GM23248 (cell line): ENCODE results near the gene GPR25. TPM values are rescaled to one million over a fixed set of nuclear protein-coding genes. Genes with fewer than 3 reads are reported as not detected.

ENCODE experiments used
- DNase-seq: peaks from one replicate; pipeline ENCODE4 v3.0.0-alpha.2; 2015
- H2AFZ ChIP-seq: fragments of 200-600 bp; sonication (generic); 2 replicates; pipeline ENCODE4 v1.6.1; 2016; ENCODE audit warnings: antibody characterized with exemption
- H3F3A ChIP-seq: fragments of 200-600 bp; sonication (generic); 2 replicates; pipeline ENCODE4 v1.6.1; 2016; ENCODE audit warnings: mild to moderate bottlenecking, antibody characterized with exemption, mixed run types; ENCODE audit not compliant: insufficient read depth
- H3K27ac ChIP-seq: fragments of 200-600 bp; sonication (generic); 2 replicates; pipeline ENCODE4 v1.5.1; 2016; ENCODE audit warnings: mild to moderate bottlenecking
- H3K27me3 ChIP-seq: fragments of 200-600 bp; sonication (generic); replicated peaks from 2 replicates; pipeline ENCODE4 v1.6.1; 2016; ENCODE audit warnings: mild to moderate bottlenecking; ENCODE audit not compliant: insufficient read depth
- H3K36me3 ChIP-seq: fragments of 200-600 bp; sonication (generic); 2 replicates; pipeline ENCODE4 v1.6.1; 2016; ENCODE audit warnings: low read depth, mild to moderate bottlenecking
- H3K4me1 ChIP-seq: fragments of 200-600 bp; sonication (generic); 2 replicates; pipeline ENCODE4 v1.6.1; 2016; ENCODE audit warnings: mild to moderate bottlenecking; ENCODE audit not compliant: insufficient read depth
- H3K4me2 ChIP-seq: fragments of 200-600 bp; sonication (generic); one replicate; pipeline ENCODE4 v1.6.1; 2016; ENCODE audit warnings: mild to moderate bottlenecking; ENCODE audit not compliant: unreplicated experiment
- H3K4me3 ChIP-seq: fragments of 200-600 bp; sonication (generic); 2 replicates; pipeline ENCODE4 v1.5.1; 2016; ENCODE audit warnings: mild to moderate bottlenecking
- H3K79me2 ChIP-seq: fragments of 200-600 bp; sonication (generic); 2 replicates; pipeline ENCODE4 v1.6.1; 2016; ENCODE audit warnings: mild to moderate bottlenecking; ENCODE audit not compliant: insufficient read depth
- H3K9ac ChIP-seq: fragments of 200-600 bp; sonication (generic); 2 replicates; pipeline ENCODE4 v1.6.1; 2016; ENCODE audit warnings: mild to moderate bottlenecking
- H3K9me2 ChIP-seq: fragments of 200-600 bp; sonication (generic); 2 replicates; pipeline ENCODE4 v1.6.1; 2016; ENCODE audit warnings: mixed run types, mild to moderate bottlenecking, moderate library complexity; ENCODE audit not compliant: insufficient read depth
- H3K9me3 ChIP-seq: fragments of 200-600 bp; sonication (generic); one replicate; pipeline ENCODE4 v1.6.1; 2017; ENCODE audit warnings: low read depth
- H4K20me1 ChIP-seq: fragments of 200-600 bp; sonication (generic); 2 replicates; pipeline ENCODE4 v1.6.0; 2016; ENCODE audit not compliant: insufficient read depth
- EZH2 ChIP-seq: fragments of 200-600 bp; sonication (generic); IDR thresholded peaks from 2 replicates; pipeline ENCODE4 v1.6.1; 2018; ENCODE audit warnings: antibody characterized with exemption, mild to moderate bottlenecking; ENCODE audit not compliant: insufficient read depth, poor library complexity, severe bottlenecking
- EZH2phosphoT487 ChIP-seq: fragments of 200-600 bp; sonication (generic); IDR thresholded peaks from 2 replicates; pipeline ENCODE4 v1.6.1; 2018; ENCODE audit warnings: antibody characterized with exemption, moderate library complexity, mild to moderate bottlenecking, low read depth; ENCODE audit not compliant: insufficient read depth
- WGBS, 2 experiments: methylation state at CpG; one replicate each; pipeline ENCODE4 v1.1.6; 2015 to 2017; ENCODE audit warnings: low lambda C conversion rate in 2 of 2, low coverage in 1 of 2; ENCODE audit errors: missing lambda C conversion rate in 2 of 2; 5-methylcytosine and 5-hydroxymethylcytosine counted together
- in situ Hi-C: fragments of 300-500 bp; cut with MboI; formaldehyde crosslinking; loops from 2 replicates; pipeline ENCODE4 v1.15.0; 2020
- polyA plus RNA-seq: library from polyadenylated mRNA; unstranded; fragments of >200 nt; fragmentation: Nextera tagmentation; extraction: Ambion mirVana; gene quantifications from 2 replicates; pipeline ENCODE4 v1.2.1, GENCODE V29; 2016
- total RNA-seq: library from RNA; depleted of rRNA; stranded (reverse); fragments of >200 nt; shearing (Covaris generic); gene quantifications from 2 replicates; pipeline ENCODE4 v1.2.3, GENCODE V29; 2014

The GPR25 gene
- total and polyA plus RNA-seq, 2 experiments from 2014 or later = not detected

DNA sequence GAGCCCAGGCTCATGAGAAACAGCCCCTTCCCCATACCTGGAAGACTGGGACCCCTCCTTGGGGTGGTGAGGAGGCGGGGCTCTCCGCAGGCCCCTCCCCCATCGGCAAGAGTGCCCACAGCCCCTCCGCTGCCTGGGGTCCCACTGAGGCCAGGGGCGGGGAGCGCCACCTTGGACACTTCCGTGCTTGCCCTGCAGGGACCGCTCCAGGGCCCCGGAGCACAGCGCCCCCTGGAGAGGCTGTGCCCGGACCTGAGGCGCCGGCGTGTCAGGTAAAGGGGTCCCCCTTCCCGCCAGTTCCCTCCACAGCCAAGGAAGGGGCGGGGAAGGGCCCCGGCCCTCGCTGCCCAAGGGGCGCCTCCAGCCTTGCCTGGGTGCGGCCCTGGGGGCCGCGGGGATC, 43.4 kb downstream of the GPR25 start:
- in situ Hi-C loops = no loop called here
- H3K36me3 ChIP-seq = no peaks in the 10 kb centered on the region
- peaks cover 15% of the 10 kb centered on the region for H3K27me3 ChIP-seq
- no peak overlapping the region for H3K4me2 ChIP-seq
- H3K27ac ChIP-seq = no peak overlapping the region
- WGBS, 2 experiments = 30 to 36% methylated on average over 14 to 18 of the region's 22 CpGs
- no peaks in the 10 kb centered on the region for H3K9me2 ChIP-seq
- H3K9me3 ChIP-seq = no peaks in the 10 kb centered on the region
- no peaks in the 10 kb centered on the region for H3F3A ChIP-seq
- TF ChIP-seq EZH2phosphoT487 (no peak), EZH2 (no peak)
- no peak for DNase-seq
- no peaks in the 10 kb centered on the region for H3K79me2 ChIP-seq
- no peak overlapping the region for H2AFZ ChIP-seq
- H3K4me3 ChIP-seq = no peak overlapping the region
- H3K9ac ChIP-seq = no peak overlapping the region
- H4K20me1 ChIP-seq = no peaks in the 10 kb centered on the region
- H3K4me1 ChIP-seq = no peaks in the 10 kb centered on the region

DNA sequence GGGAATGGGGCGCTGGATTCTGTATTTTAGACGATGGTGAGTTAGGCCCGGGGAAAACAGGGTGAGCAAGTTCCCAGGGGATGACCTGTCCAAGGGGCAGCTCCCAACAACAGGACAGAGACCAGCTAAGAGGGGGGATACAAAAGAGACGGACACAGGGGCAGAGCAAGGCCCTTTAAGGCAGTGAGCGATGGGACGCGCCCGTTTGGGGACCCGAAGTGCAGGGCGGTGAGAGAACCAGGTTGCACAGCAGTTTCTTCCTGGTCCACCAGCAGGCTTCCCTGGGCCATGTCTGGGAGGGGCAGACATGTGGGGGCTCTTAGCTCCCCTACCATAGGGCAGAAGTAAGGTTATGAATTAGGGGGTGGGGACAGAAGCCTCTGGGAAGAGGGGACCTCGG, 43.9 kb downstream of the GPR25 start:
- Histone ChIP-seq H3K9me3 (no peaks in the 10 kb centered on the region), H3K27ac (no peak overlapping the region), H3K79me2 (no peaks in the 10 kb centered on the region), H3K9ac (no peak overlapping the region), H3K4me3 (no peak overlapping the region), H3K27me3 (peaks cover 18% of the 10 kb centered on the region), H4K20me1 (no peaks in the 10 kb centered on the region), H3K4me1 (no peaks in the 10 kb centered on the region), H3K36me3 (no peaks in the 10 kb centered on the region), H3F3A (no peaks in the 10 kb centered on the region), H3K4me2 (no peak overlapping the region), H3K9me2 (no peaks in the 10 kb centered on the region), H2AFZ (no peak overlapping the region)
- in situ Hi-C loops = no loop called here
- TF ChIP-seq EZH2 (no peak), EZH2phosphoT487 (no peak)
- DNase-seq = no peak
- 74 to 75% methylated on average over 11 of the region's 11 CpGs for WGBS, 2 experiments

DNA sequence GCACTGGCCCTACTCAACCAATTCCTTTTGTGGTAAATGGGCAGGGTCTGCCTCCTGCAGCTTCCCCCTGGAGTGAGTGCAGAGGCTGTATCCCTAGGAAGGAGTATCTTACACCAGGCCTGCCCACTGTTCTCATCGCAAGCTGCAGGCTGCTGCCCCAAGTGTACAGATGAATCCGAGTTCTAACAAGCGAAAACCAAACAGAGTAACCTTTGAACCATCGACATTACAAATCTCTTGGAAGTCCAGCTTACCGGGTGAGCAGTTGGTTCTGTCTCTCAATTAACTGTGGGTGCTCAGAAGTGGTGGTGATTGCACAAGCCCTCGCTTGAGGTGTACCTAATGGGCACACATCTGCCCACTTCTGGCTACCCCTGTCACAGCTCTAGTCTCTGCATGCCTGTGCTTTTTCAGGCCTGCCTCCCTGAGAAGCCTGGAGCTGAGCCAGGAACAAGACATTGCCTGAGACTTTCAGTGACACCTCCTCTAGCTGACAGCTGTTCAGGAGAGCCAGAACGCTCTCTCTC, 44.6 kb downstream of the GPR25 start:
- no peaks in the 10 kb centered on the region for H4K20me1 ChIP-seq
- no peak overlapping the region for H3K27ac ChIP-seq
- no peak overlapping the region for H3K9ac ChIP-seq
- H2AFZ ChIP-seq = no peak overlapping the region
- no peak overlapping the region for H3K4me3 ChIP-seq
- no peaks in the 10 kb centered on the region for H3F3A ChIP-seq
- no peak for DNase-seq
- H3K4me1 ChIP-seq = no peaks in the 10 kb centered on the region
- no peaks in the 10 kb centered on the region for H3K79me2 ChIP-seq
- no peak overlapping the region for H3K4me2 ChIP-seq
- no peaks in the 10 kb centered on the region for H3K9me3 ChIP-seq
- 69 to 75% methylated on average over 6 to 7 of the region's 7 CpGs for WGBS, 2 experiments
- H3K36me3 ChIP-seq = no peaks in the 10 kb centered on the region
- H3K27me3 ChIP-seq = peaks cover 24% of the 10 kb centered on the region
- no peaks in the 10 kb centered on the region for H3K9me2 ChIP-seq
- TF ChIP-seq EZH2phosphoT487 (no peak), EZH2 (no peak)
- in situ Hi-C loops = no loop called here

DNA sequence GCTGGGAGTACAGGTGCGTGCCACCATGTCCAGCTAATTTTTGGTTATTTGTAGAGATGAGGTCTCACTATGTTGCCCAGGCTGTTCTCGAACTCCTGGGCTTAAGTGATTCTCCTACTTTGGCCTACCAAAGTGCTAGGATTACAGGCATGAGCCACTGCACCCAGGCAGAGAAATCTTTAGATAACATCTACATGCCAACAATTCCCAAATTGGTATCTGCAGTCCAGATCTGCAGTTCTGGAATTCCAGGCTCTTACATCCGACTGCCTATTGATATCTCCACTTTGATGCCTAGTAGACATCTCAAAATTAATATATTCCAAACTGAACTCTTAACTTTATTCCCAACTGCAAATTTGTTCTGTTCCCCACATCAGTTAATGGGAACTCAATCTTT, 45.2 kb downstream of the GPR25 start:
- Histone ChIP-seq H3K79me2 (no peaks in the 10 kb centered on the region), H3K4me1 (no peaks in the 10 kb centered on the region), H3F3A (no peaks in the 10 kb centered on the region), H3K36me3 (no peaks in the 10 kb centered on the region), H3K4me3 (no peak overlapping the region), H3K9ac (no peak overlapping the region), H3K27me3 (peaks cover 30% of the 10 kb centered on the region), H2AFZ (no peak overlapping the region), H3K9me2 (no peaks in the 10 kb centered on the region), H4K20me1 (no peaks in the 10 kb centered on the region), H3K9me3 (no peaks in the 10 kb centered on the region), H3K4me2 (no peak overlapping the region), H3K27ac (no peak overlapping the region)
- WGBS, 2 experiments = 79 to 80% methylated on average over 3 of the region's 3 CpGs
- no peak for TF ChIP-seq EZH2phosphoT487
- no peak for TF ChIP-seq EZH2
- DNase-seq = no peak
- in situ Hi-C loops = no loop called here

DNA sequence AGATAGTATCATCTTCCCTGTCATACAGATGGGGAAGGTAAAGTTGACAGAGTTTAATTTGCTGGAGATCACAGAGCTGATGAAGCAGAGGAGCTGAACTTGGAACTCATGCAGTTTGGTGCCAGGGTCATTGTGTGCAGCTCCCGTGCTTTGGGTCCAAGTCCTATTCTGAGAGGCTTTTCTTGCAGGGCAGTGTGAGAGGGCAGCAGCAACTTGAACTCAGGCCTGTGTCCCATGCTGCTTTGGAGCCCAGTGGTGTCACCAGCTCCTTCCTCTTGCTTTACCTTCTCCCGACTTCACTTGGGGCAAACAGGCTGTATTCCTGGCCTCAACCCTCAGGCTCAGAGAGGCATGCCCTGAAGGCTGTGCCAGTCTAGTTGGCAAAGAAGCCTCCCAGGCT, 46.6 kb downstream of the GPR25 start:
- 54 to 59% methylated on average over 2 of the region's 2 CpGs for WGBS, 2 experiments
- no peaks in the 10 kb centered on the region for H3F3A ChIP-seq
- H3K27ac ChIP-seq = no peak overlapping the region
- DNase-seq = no peak
- no peak overlapping the region for H3K4me3 ChIP-seq
- in situ Hi-C loops = no loop called here
- no peak overlapping the region for H3K9ac ChIP-seq
- H4K20me1 ChIP-seq = no peaks in the 10 kb centered on the region
- no peak overlapping the region for H2AFZ ChIP-seq
- H3K4me2 ChIP-seq = no peak overlapping the region
- no peaks in the 10 kb centered on the region for H3K4me1 ChIP-seq
- H3K79me2 ChIP-seq = no peaks in the 10 kb centered on the region
- TF ChIP-seq EZH2 (no peak), EZH2phosphoT487 (no peak)
- H3K9me3 ChIP-seq = no peaks in the 10 kb centered on the region
- H3K36me3 ChIP-seq = no peaks in the 10 kb centered on the region
- no peaks in the 10 kb centered on the region for H3K9me2 ChIP-seq
- H3K27me3 ChIP-seq = peaks cover 33% of the 10 kb centered on the region
